ENCODE results near the gene PCNT. TPM values are rescaled to one million over a fixed set of nuclear protein-coding genes. Genes with fewer than 3 reads are reported as not detected.

PCNT gene
- total and polyA plus RNA-seq, 9 of the 15 experiments (the other 6 are each of a cell fraction or from before 2014, with no cell fraction given), result 9.1 to 53.5 (median 31.3) TPM

DNA sequence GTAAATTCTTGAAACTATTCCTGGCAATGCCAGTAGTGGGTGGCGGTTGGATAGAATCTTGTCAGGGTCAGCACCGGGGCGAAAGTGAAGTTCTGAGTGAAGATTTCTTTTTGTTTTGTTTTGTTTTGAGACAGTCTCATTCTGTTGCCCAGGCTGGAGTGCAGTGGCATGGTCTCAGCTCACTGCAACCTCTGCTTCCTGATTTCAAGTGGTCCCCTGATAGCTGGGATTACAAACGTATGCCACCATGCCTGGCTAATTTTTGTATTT lies 33.3 kb downstream of the PCNT start:
- H3K4me2 ChIP-seq (ENCODE audit: insufficient read depth, low read length), result no peak overlapping the region
- H3K79me2 ChIP-seq (ENCODE audit: control insufficient read depth, insufficient read depth, low read length), result no peaks in the 10 kb centered on the region
- H3K9me1 ChIP-seq (ENCODE audit: control insufficient read depth, insufficient read depth, low read length), result peaks cover 10% of the 10 kb centered on the region
- no peak overlapping the region for H3K27ac ChIP-seq (ENCODE audit: extremely low read depth, low read depth, low read length)
- H3K27me3 ChIP-seq (ENCODE audit: control insufficient read depth in 2 of 2, insufficient read depth in 2 of 2, low read length in 2 of 2), result no peaks in the 10 kb centered on the region
- FAIRE-seq (no peak), DNase-seq (ENCODE audit: extremely low read depth in 1 of 4, low spot score in 3 of 4) (no peak), ATAC-seq (no peak)
- no peak overlapping the region for H3K9ac ChIP-seq (ENCODE audit: insufficient read depth in 1 of 2, low read depth in 2 of 2, low read length in 2 of 2)
- H3K4me3 ChIP-seq, result no peak overlapping the region
- no peaks in the 10 kb centered on the region for H3K9me3 ChIP-seq (replicated peaks; ENCODE audit: control insufficient read depth, insufficient read depth, low read depth, low read length)
- WGBS (ENCODE audit: insufficient coverage, low coverage, missing lambda C conversion rate), result 88% methylated on average over 4 of the region's 4 CpGs
- H3K4me1 ChIP-seq (replicated peaks in 1 of 2; ENCODE audit: control insufficient read depth in 2 of 2, insufficient read depth in 2 of 2, low read length in 2 of 2), result peaks cover 0 to 11% of the 10 kb centered on the region in 2 experiments; a peak in 1 of 5 replicates
- intact Hi-C loops (cut with micrococcal nuclease), result no loop called here
- in situ Hi-C loops (cut with MboI), result no loop called here
- peaks cover 82% of the 10 kb centered on the region; the same call in 2 of the 3 replicates for H3K36me3 ChIP-seq (ENCODE audit: control insufficient read depth, insufficient read depth, low read length)
- peaks cover 5% of the 10 kb centered on the region; the same call in 1 of the 2 replicates for H4K20me1 ChIP-seq (replicated peaks; ENCODE audit: control insufficient read depth, insufficient read depth, low read length)
- TF ChIP-seq, protein P1, sequence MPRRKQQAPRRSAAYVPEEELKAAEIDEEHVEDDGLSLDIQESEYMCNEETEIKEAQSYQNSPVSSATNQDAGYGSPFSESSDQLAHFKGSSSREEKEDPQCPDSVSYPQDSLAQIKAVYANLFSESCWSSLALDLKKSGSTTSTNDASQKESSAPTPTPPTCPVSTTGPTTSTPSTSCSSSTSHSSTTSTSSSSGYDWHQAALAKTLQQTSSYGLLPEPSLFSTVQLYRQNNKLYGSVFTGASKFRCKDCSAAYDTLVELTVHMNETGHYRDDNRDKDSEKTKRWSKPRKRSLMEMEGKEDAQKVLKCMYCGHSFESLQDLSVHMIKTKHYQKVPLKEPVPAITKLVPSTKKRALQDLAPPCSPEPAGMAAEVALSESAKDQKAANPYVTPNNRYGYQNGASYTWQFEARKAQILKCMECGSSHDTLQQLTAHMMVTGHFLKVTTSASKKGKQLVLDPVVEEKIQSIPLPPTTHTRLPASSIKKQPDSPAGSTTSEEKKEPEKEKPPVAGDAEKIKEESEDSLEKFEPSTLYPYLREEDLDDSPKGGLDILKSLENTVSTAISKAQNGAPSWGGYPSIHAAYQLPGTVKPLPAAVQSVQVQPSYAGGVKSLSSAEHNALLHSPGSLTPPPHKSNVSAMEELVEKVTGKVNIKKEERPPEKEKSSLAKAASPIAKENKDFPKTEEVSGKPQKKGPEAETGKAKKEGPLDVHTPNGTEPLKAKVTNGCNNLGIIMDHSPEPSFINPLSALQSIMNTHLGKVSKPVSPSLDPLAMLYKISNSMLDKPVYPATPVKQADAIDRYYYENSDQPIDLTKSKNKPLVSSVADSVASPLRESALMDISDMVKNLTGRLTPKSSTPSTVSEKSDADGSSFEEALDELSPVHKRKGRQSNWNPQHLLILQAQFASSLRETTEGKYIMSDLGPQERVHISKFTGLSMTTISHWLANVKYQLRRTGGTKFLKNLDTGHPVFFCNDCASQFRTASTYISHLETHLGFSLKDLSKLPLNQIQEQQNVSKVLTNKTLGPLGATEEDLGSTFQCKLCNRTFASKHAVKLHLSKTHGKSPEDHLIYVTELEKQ (CRISPR knock-in tag; IDR thresholded peaks at IDR 0.05), result no peak
- TF ChIP-seq DNMT1 (IDR thresholded peaks at IDR 0.05) (no peak), MBD2 (IDR thresholded peaks at IDR 0.05; ENCODE audit: borderline replicate concordance, low read depth) (no peak), ZNF140 (CRISPR knock-in tag; IDR thresholded peaks at IDR 0.05) (no peak)
- TF ChIP-seq, protein P2, sequence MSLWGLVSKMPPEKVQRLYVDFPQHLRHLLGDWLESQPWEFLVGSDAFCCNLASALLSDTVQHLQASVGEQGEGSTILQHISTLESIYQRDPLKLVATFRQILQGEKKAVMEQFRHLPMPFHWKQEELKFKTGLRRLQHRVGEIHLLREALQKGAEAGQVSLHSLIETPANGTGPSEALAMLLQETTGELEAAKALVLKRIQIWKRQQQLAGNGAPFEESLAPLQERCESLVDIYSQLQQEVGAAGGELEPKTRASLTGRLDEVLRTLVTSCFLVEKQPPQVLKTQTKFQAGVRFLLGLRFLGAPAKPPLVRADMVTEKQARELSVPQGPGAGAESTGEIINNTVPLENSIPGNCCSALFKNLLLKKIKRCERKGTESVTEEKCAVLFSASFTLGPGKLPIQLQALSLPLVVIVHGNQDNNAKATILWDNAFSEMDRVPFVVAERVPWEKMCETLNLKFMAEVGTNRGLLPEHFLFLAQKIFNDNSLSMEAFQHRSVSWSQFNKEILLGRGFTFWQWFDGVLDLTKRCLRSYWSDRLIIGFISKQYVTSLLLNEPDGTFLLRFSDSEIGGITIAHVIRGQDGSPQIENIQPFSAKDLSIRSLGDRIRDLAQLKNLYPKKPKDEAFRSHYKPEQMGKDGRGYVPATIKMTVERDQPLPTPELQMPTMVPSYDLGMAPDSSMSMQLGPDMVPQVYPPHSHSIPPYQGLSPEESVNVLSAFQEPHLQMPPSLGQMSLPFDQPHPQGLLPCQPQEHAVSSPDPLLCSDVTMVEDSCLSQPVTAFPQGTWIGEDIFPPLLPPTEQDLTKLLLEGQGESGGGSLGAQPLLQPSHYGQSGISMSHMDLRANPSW (CRISPR knock-in tag; IDR thresholded peaks at IDR 0.05), result no peak
- TF ChIP-seq, protein P3, sequence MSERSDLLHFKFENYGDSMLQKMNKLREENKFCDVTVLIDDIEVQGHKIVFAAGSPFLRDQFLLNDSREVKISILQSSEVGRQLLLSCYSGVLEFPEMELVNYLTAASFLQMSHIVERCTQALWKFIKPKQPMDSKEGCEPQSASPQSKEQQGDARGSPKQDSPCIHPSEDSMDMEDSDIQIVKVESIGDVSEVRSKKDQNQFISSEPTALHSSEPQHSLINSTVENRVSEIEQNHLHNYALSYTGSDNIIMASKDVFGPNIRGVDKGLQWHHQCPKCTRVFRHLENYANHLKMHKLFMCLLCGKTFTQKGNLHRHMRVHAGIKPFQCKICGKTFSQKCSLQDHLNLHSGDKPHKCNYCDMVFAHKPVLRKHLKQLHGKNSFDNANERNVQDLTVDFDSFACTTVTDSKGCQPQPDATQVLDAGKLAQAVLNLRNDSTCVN (CRISPR knock-in tag; IDR thresholded peaks at IDR 0.05), result no peak
- POLR2A ChIA-PET, result no interaction called here
- CTCF ChIA-PET (ENCODE audit: low intra/inter-chr PET ratio), result no interaction called here
- BruUV-seq (replicated peaks), result no TSS peak
- H2AFZ ChIP-seq (ENCODE audit: low read depth, low read length), result no peak overlapping the region
